Right lobe of liver (tissue), 6 donors: Measurements from ENCODE around the gene IBA57. TPM values are rescaled to one million over a fixed set of nuclear protein-coding genes. Genes with fewer than 3 reads are reported as not detected.

Experiments
- ATAC-seq, 4 donors: fragments of 200-7000 bp; cut with Tn5 transposase; one replicate each; pipeline ENCODE4 v1.9.1; 2020; ENCODE audit warnings: mild to moderate bottlenecking in 4 of 4, moderate library complexity in 4 of 4
- DNase-seq, 3 donors: peaks; one replicate each; pipeline ENCODE4 v3.0.0-alpha.2; 2020
- H3K27ac ChIP-seq, 3 donors: fragments of 200-600 bp; one replicate each; pipeline ENCODE4 v1.8.0; 2022
- H3K27me3 ChIP-seq, 2 donors: fragments of 200-600 bp; one replicate each; pipeline ENCODE4 v1.8.0; 2022
- H3K36me3 ChIP-seq, 4 donors: fragments of 200-600 bp; sonication (generic) in 1 of 4; one replicate each; pipeline versions ENCODE4 v1.5.1 to v1.8.0; 2017 to 2022; ENCODE audit warnings: control low read depth in 1 of 4
- H3K4me1 ChIP-seq, 4 donors: fragments of 200-600 bp; sonication (generic) in 1 of 4; one replicate each; pipeline versions ENCODE4 v1.5.1 to v1.8.0; 2017 to 2022; ENCODE audit warnings: control low read depth in 1 of 4
- H3K4me3 ChIP-seq, 3 donors: fragments of 200-600 bp; one replicate each; pipeline ENCODE4 v1.8.0; 2022
- H3K9me3 ChIP-seq, 4 donors: fragments of 200-600 bp; sonication (generic) in 1 of 4; one replicate each; pipeline versions ENCODE4 v1.5.1 to v1.8.0; 2017 to 2022; ENCODE audit warnings: control low read depth in 1 of 4
- CTCF ChIP-seq, 4 donors: fragments of 200-600 bp in 3 of 4; fragments of 450-650 bp in 1 of 4; IDR thresholded peaks; one replicate each; pipeline versions ENCODE4 v1.5.1 to v1.8.0; 2016 to 2022; ENCODE audit warnings: antibody characterized with exemption in 4 of 4, mild to moderate bottlenecking in 2 of 4
- POLR2A ChIP-seq: fragments of 450-650 bp; IDR thresholded peaks from one replicate; pipeline ENCODE4 v1.6.1; 2017; ENCODE audit warnings: antibody characterized with exemption, mild to moderate bottlenecking
- WGBS: methylation state at CpG from one replicate; pipeline ENCODE4 v1.1.6; 2018; ENCODE audit warnings: low coverage, low lambda C conversion rate; ENCODE audit not compliant: insufficient coverage; ENCODE audit errors: missing lambda C conversion rate; 5-methylcytosine and 5-hydroxymethylcytosine counted together
- intact Hi-C, 2 donors: fragments of 100-400 bp; cut with DNase I; formaldehyde crosslinking; loops; one replicate each; pipeline versions ENCODE4 v1.11.2 to v1.14.1; 2022
- total RNA-seq, 6 experiments: library from RNA; depleted of rRNA in 2 of 6; stranded (reverse); fragments of >200 nt in 2 of 6; fragmentation: NEBNext Ultra II Directional in 3 of 6; extraction: Animal tissue kit (Norgen Biotek cat#: 25700) in 3 of 6; gene quantifications; one replicate each; pipeline versions ENCODE4 v1.1.0 to v1.2.4, GENCODE V29; 2016 to 2023
- donor health status: DM: no; HTN: yes; CAD: no.
- donor health status: DM: no; HTN: no; CAD: no.
- donor health status: DM: no; HTN: no; CAD: no.
- donor health status: DM: no; HTN: yes; CAD: no.
- donor health status: DM: no; HTN: yes; CAD: no.

The IBA57 gene
- total RNA-seq, 6 experiments from 2014 or later, result 5.1 to 8.0 (median 6.1) TPM

- no peaks in the 10 kb centered on the region for H3K9me3 ChIP-seq
- no peak for DNase-seq
- no peaks in the 10 kb centered on the region for H3K27me3 ChIP-seq
- WGBS, result 61% methylated on average over 5 of the region's 5 CpGs
- H3K4me3 ChIP-seq, result no peak overlapping the region
- intact Hi-C loops, result no loop called here
- H3K4me1 ChIP-seq, result no peaks in the 10 kb centered on the region
- ATAC-seq, result no peak
- TF ChIP-seq CTCF (IDR thresholded peaks at IDR 0.05) (no peak), POLR2A (no peak)
- H3K36me3 ChIP-seq, result no peaks in the 10 kb centered on the region
- H3K27ac ChIP-seq, result no peak overlapping the region
These were observed 44.6 kb upstream of the IBA57 start for GRCh38 chr1:228120857-228121489.

DNA sequence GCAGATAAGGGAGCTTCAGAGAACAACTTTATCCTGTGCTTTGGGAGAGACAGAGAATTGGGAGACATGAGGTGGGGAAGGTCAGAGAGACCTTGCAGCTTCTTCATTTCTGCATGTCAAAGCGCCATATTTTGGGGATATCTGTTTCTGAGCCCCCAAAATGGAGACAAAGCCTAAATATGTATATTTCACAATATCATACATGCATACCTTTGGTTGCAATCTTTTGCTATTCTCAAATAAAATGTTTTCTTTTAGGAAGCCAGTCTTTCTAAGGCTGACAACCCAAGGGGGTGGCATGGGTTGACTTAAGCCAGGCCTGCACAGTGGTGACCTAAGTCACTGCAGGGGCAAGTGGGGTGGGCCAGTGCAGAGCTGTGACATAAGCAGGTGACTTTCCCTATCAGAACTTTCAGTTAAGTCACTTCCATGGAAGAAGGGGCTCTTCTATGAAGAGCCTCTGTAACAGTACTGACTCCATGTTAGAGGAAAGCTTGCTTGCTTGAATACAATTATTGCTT lies 42.6 kb upstream of the IBA57 start:
- no peaks in the 10 kb centered on the region for H3K27me3 ChIP-seq
- DNase-seq, result no peak
- 78% methylated on average over 1 of the region's 1 CpG for WGBS
- no peaks in the 10 kb centered on the region for H3K9me3 ChIP-seq
- H3K36me3 ChIP-seq, result no peaks in the 10 kb centered on the region
- no peak overlapping the region for H3K4me3 ChIP-seq
- H3K27ac ChIP-seq, result no peak overlapping the region
- no peaks in the 10 kb centered on the region for H3K4me1 ChIP-seq
- intact Hi-C loops, result no loop called here
- TF ChIP-seq CTCF (IDR thresholded peaks at IDR 0.05) (no peak), POLR2A (no peak)
- ATAC-seq, result no peak

- Histone ChIP-seq H3K27me3 (no peaks in the 10 kb centered on the region), H3K36me3 (no peaks in the 10 kb centered on the region), H3K4me3 (no peak overlapping the region), H3K27ac (no peak overlapping the region), H3K4me1 (no peaks in the 10 kb centered on the region), H3K9me3 (no peaks in the 10 kb centered on the region)
- no peak for DNase-seq
- WGBS, result 71% methylated on average over 2 of the region's 2 CpGs
- TF ChIP-seq CTCF (IDR thresholded peaks at IDR 0.05) (no peak), POLR2A (no peak)
- intact Hi-C loops, result no loop called here
- peak in 2 of 4 donors; percentile 23 to 66 for ATAC-seq
These were observed 42.1 kb upstream of the IBA57 start for GRCh38 chr1:228123505-228123904.

GRCh38 chr1:228125185-228125584 lies 40.4 kb upstream of the IBA57 start:
- no peaks in the 10 kb centered on the region for H3K36me3 ChIP-seq
- H3K4me3 ChIP-seq, result no peak overlapping the region
- WGBS, result 76% methylated on average over 5 of the region's 5 CpGs
- no peak for DNase-seq
- no peaks in the 10 kb centered on the region for H3K27me3 ChIP-seq
- H3K4me1 ChIP-seq, result no peaks in the 10 kb centered on the region
- intact Hi-C loops, result no loop called here
- no peak for ATAC-seq
- no peaks in the 10 kb centered on the region for H3K9me3 ChIP-seq
- no peak overlapping the region for H3K27ac ChIP-seq
- TF ChIP-seq POLR2A (no peak), CTCF (IDR thresholded peaks at IDR 0.05) (no peak)
